ENCODE results near the gene C8G.

The C8G gene

DNA sequence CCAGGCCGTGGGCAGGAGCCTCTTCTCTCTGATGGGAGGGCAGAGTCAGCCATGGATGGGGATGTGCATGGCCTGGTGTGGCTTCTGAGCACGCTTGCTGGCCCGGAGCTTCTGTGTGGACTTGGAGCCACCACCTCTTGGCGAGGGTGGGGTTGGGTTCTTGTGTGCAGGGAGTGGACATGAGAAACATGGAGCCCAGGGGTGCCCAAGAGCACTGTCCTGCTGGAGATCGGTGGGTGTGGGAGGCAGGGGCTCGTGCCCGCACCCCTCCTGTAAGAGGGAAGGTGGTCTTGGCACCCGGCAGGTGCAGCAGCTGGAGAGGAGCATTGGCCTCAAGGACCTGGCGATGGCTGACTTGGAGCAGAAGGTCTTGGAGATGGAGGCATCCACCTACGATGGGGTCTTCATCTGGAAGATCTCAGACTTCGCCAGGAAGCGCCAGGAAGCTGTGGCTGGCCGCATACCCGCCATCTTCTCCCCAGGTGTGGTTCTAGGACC, 24.3 kb upstream of the C8G start:
- DNase-seq = no peak

DNA sequence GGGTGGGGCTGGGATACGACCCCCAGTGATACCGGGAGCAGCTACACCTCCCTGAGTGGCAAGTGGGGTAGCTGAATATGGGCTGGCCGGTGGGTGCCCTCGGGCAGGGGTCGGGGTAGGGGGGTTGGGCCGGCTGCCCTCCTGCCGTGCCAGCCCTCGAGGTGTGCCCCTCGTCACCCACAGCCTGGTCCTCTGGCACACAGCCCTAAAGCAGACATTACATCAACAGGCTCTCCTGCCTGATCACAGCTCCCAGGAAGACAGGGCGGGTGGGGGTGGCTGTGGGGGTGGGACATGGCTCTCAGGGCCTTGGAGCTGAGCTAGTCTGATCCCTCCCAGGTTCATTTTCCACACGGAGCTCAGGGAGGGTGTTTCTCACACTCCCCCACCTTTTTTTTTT, 23.7 kb upstream of the C8G start:
- no peak for DNase-seq

DNA sequence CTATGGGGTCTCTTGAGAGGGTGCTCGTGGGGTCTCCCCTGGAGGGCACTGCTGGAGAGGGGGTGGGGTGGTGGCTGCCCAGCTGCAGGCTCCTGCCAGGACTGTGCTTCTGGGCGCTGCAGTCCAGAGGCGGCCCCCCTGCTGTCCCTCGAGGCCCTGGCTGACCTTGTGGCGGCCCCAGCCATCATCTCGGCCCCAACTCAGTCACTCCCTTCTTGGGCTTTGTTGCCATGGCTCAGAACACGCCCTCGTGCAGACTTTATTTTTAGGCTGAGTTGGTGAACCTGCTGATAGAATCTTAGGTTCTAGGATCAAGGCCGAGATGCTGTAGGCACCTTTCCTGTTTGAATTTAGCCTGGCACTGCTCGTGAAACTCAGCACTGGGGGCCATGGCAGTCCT, 23.3 kb upstream of the C8G start:
- DNase-seq = no peak

DNA sequence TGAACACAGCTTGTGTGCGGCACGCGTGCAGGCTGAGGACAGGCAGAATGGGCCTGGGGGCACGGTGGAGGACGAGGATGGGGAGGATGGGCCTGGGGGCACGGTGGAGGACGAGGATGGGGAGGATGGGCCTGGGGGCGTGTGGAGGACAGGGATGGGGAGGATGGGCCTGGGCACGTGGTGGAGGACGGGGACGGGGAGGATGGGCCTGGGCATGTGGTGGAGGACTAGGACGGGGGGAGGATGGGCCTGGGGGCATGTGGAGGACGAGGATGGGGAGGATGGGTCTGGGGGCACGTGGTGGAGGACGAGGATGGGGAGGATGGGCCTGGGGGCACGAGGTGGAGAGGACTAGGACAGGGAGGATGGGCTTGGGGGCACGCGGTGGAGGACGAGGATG, 22.5 kb upstream of the C8G start:
- DNase-seq = no peak

DNA sequence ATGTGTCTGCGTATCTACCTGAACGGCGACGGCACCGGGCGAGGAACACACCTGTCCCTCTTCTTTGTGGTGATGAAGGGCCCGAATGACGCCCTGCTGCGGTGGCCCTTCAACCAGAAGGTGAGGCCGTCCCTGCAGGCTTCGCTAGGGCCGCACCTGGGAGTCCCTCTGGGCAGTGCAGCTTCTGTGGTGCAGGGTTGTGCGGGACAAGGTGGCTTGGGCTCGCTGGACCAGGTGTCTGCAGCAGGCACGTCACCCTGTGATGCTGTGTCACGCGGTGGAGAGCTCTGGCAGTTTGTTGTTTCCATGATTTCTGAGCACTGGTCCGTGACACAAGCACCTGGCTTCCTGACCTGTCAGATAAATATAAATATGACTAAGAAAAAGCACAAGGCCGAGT, 21.2 kb upstream of the C8G start:
- DNase-seq = no peak

DNA sequence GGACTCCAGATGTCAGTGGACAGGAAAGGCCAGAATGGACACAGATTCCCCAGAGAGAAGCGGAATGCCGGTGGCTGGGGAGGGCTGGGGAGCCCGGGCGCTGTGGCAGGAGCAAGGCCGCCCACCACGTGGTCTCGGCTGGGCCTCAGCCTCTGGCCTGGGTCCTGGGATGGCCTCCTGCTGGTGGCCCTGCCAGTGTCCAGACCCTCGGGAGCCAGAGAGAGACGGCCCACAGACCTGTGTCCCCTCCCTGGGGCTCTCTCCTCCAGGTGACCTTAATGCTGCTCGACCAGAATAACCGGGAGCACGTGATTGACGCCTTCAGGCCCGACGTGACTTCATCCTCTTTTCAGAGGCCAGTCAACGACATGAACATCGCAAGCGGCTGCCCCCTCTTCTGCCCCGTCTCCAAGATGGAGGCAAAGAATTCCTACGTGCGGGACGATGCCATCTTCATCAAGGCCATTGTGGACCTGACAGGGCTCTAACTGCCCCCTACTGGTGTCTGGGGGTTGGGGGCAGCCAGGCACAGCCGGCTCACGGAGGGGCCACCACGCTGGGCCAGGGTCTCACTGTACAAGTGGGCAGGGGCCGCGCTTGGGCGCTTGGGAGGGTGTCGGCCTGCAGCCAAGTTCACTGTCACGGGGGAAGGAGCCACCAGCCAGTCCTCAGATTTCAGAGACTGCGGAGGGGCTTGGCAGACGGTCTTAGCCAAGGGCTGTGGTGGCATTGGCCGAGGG, 19.5 kb upstream of the C8G start:
- DNase-seq = no peak

DNA sequence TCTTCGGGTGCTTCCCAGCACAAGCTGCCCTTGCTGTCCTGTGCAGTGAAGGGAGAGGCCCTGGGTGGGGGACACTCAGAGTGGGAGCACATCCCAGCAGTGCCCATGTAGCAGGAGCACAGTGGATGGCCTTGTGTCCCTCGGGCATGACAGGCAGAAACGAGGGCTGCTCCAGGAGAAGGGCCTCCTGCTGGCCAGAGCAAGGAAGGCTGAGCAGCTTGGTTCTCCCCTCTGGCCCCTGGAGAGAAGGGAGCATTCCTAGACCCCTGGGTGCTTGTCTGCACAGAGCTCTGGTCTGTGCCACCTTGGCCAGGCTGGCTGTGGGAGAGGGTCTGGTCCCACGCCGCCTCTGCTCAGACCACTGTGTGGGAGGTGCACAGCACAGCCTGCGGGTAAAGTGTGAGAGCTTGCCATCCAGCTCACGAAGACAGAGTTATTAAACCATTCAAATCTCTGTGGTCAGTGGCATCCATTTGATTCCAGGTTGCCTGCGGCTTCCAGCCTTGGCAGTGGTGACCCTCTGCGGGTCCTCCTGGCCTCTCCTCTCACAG, 18.8 kb upstream of the C8G start:
- no peak for DNase-seq

DNA sequence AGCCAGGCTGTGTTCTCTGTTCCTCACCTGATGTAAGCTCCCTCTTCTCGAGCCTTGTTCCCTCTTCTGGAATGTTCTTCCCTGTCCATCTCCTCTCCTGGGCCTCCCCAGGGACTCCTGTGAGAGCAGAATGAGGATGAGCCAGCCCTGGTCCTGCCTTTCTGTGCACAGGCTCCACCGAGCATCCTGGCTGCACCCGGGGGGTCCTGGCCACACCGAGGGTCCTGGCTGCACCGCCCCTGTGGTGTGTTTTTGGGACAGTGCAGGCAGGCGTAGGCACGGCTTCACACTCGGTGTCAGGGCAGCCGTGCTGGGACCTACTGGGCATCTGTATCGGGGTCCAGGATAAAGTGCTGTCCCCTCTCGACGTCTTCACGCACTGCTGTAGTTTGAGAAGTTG, 18.3 kb upstream of the C8G start:
- DNase-seq = no peak

DNA sequence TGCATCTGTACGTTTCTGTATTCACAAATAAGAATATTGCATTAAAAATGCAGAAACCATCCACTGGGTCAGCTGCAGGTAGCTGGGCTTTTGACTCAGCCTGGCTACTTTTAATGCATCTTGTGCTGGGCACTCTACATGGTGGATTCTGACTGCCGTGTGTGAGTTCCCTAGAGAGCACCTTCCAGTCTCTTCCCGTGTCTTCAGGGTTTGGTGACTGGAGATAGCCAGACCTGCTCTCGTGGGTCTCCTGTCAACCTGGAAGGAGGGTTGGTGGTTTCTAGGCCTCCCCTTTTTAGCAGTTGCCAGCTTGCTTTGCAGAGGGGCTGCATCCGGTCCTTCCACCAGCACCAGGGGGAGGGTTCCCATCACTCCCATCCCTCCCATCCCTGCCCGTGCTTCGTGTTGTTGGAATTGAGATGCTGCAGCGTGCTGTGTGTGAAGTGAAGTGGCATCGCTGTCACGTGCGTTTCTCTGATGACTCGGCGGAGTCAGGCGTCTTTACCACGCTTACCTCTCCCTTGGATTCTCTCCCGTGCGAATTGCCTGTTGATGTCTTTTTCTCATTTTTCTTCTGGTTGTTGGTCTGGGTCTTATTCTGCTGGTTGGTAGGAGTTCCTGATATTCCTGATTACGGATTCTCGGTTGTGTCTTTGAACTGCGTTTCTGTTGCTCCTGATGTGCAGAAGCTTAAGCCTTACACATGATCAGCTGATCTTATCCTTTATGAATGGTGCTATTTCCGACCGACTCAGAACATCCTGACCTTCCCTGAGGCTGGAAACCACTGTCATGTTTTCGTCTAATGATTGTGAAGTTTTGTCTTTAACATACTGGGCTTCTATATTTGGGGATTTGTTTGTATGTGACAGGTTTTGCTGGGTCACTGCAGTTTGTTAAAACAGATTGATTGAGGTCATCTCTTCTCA, 17.4 kb upstream of the C8G start:
- DNase-seq = no peak

DNA sequence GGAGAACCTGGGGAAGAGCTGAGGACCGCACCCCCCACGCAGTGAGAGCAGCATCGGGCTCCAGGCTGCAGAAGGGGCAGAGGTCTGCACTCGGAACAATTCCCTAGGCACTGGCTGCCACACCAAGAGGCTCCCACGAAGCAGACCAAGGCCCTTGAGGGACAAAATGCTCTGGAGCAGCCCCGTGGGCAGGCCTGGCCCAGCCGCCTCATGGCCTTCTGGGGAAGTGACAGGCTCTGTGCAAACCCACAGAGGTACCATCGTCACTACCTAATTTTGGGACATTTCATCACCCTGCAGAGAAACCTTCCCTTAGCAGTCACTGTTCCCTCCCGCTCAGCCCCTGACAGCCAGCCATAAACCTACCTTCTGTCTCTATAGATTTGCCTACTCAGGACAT, 16.5 kb upstream of the C8G start:
- no peak for DNase-seq

DNA sequence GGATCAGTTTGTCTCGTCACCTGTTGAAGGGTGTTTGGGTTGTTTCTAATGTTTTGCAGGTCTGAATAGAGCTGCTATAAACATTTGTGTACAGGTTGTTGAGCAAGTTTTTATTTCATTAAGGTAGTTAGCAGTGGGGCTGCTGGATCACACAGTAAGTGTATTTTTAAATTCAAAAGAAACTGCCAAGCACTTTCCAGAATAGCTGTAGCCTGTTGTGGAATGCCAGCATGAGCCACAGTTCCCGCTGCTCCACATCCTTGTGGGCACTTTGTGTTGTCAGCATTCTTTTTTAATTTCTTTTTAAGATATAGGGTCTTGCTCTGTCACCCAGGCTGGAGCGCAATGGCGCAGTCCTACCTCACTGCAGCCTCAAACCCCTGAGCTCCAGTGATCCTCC, 15.0 kb upstream of the C8G start:
- DNase-seq = no peak

DNA sequence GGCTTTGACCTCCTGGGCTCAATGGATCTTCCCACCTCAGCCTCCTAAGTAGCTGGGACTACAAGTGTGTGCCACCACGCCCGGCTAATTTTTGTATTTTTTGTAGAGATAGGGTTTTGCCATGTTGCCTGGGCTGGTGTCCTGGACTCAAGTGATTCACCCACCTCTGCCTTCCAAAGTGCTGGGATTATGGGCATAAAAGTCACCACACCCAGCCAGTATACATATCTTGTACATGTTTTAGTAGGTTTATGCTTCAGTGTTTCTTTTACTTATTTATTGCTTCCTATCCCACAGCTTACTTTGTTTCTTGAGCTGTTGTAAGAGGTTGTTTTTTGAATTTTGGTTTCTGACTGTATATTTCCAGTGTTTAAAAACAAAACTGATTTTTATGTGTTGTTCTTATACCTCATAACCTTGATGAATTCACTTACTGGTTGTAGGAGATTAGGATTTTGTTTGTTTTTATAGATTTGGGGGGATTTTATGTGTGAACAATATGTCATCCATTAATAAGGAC, 13.4 kb upstream of the C8G start:
- DNase-seq = no peak

DNA sequence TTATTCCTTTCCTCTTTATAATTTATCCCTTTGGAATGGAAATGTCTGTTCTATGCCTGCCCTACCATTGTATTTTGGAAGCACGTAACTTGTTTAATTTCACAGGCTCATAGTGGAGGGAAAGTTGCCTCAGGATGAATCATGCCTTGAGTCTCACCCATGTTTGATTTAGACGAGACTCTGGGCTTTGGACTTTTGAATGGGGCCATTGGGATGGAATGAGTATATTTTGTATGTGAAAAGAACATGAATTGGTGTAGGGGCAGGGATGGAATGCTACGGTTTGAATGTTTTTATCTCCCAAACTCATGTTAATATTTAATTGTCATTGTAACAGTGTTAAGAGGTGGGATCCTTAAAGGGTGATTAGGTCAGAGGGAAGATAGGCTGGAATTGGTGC, 10.8 kb upstream of the C8G start:
- no peak for DNase-seq

DNA sequence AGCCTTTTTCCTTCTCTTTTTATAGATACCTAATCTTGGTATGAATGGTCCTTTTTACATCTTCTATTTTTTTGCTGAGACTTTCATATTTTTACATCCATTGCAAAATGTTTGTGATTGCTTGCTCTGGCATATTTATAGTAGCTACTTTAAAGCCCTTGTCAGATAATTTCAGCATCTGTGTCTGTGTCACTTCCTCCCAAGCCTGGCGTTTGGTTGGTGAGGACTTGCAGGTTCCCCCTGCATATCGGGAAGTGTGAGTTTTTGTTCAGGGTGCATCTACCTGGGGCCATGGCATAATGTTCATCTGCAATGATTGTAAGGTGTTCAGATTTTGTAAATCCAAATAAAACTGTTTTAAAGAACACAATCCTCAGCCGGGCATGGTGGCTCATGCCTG, 9.4 kb upstream of the C8G start:
- DNase-seq = no peak

DNA sequence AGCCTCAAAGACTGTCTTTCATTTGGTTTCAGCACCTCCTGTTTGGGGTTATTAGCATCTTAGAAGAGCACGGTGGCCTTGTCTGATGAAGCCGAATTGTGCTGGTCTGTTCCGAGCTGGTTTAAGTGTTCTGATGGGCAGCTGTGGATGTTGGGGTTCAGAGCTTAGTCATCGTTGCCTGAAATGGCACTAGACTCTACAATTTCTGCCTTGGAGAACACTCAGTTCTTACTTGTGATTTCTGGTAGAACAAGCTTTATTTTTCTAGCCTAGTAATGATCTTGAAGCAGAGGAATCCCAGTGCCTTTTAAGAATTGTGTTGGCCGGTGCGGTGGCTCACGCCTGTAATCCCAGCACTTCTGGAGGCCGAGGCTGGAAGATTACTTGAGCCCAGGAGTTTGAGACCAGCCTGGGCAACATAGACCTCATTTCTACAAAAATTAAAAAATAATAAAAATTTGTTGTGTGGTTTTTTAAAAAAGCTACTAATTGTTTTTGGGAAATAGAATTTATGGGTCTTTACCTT, 8.3 kb upstream of the C8G start:
- DNase-seq = no peak

DNA sequence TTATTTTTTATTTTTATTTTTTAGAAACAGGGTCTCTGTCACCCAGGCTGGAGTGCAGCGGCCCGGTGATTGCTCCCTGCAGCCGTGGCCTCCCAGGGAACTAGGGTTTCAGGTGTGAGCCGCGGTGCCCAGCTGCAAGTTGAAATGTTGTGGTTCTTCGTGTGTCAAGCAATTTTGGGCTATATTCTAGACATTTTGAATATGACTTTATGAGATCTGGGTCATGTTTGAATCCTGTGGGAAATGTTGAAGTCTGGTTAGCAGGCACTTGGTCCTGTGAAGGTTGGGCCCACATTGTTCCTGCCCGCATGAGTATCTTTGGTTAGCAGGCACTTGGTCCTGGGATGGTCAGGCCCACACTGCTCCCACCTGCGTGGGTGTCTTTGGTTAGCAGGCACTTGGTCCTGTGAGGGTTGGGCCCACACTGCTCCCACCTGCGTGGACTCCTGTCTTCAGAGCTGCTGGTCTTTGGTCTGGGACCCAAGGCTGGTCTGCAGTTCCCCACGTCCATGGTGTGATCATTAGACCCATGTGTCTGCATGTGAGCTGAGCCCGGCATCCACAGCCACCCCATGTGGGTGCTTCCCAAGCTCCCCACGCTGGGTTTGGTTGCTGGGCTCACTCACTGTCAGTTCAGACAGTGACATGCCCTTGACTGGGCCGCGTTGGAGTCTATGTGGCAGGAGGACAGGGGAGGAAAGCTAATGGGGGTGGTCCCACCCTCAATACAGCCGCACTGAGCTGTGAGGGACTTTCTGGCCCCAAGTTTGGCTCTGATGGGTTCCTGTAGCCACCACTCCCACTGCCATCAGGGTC, 7.6 kb upstream of the C8G start:
- no peak for DNase-seq

DNA sequence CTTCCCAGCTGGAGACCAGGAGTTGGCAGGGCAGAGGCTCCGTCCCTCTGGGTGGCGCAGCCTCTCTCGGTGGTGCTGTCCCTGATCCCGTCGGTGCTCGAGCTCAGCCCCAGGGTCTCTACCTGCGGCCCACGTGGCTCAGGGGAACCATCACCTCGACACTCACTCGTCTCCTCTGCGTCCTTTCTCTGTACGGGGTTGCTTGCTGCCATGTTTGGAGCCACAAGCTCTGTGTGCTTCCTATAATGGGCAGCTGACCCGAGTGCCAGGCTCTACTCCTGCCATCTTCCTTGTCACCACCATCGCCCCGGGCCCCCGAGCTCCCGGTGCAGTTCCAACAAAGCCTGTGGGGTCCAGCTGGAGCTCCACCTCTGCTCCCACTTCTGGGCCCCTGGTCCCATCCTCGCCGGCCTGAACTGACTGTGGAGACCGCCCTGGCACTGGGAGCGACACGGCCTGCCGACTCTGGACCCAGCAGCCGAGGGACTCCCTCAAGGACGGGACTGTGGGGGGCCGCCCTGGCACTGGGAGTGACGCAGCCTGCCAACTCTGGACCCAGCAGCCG, 5.5 kb upstream of the C8G start:
- DNase-seq = no peak

DNA sequence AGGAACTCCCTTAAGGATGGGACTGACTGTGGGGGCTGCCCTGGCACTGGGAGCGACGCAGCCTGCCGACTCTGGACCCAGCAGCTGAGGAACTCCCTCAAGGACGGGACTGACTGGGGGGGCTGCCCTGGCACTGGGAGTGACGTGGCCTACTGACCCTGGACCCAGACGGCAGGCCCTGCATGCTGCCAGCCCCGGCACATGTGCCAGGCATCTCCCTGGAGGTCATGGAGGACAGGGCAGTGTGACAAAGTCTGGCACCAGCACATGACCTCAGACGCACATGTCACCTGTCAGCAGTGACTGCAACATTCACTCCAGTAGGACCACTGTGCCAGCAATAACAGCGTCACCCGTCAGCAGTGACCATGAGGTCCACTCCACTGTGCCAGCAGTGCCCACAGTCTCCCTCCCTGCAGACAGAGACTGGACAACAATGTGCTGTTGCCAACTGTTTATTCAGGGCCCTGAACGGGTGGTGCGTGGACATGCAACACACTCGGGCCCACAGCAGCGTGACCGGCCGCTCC, 5.0 kb upstream of the C8G start:
- DNase-seq = no peak

DNA sequence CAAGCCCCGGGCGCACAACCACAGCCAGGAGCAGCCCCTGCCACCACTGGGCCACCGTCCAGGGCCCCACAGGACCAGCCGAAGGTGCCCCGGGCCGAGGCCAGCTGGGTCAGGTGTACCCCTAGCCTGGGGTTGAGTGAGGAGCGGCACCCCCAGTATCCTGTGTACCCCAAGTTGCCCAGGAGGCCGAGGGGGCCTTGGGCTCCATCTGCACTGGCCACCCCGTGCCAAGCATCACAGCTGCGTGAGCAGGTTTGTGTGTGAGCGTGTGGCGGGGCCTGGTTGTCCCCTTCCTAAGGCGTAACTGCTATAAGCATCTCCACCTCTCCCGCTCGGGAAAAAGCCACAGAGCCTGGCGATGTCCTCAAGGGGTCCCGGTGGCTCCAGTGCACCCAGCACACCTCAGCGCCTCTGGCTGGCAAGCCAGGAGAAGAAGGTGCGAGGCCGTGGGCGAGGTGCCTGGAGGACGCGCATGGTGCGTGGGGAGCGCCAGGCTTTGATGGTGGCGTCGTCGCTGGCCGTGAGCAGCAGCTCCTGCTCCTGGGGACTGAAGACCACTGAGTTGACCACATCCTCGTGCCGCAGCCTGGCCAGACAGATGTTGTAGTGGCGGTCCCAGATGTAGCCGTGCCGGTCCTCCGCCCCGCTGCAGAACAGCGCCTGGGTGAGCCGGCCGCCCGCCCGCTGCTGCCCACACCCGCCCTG, 4.4 kb upstream of the C8G start:
- no peak for DNase-seq

DNA sequence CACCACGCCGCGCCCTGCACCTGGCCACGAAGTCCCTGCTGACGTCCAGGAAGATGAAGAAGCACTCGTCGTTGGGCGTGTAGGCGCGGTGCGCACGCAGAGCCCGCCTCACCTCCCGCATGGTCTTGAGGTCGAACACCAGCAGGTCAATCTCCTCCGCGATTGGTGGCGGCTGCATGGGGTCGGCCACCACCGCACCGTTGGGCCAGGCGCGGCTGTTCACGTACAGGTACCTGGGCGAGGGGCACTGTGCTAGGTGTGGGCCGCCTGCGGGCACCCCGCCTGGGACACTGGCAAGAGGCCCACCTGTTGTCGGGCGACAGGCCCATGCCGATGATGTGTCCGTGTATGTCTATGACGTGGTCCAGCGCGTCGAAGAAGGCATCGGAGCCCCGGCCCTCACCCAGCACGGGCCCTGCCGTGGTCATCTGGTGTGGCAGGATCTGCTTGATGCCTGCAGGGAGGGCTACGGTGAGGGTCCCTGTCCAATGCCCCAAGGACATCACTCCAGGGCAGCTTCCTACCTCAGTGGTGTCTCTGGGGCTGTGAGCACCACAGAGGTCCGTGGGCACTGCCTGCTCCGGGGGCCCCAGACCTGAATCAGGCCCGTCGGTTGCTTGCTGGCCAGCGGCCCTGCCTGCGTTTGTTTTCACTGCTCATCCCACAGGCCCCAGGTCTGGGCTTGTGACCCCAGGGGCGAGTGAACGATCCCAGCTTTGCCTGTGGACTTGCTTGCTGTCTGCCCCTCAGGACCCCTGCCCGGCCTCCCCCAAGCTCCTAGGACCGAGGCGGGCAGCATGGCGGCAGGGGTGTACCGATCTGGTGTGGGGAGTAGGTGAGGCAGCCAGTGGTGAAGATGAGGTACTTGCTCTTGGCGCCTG, 3.6 kb upstream of the C8G start:
- DNase-seq = no peak
